Dendritic cell treated with granulocyte-macrophage colony-stimulating factor and Interleukin-4, amounts not matched to agents 40 ng/mL and 50 ng/mL, for 4 days (primary cell): ENCODE data around the gene KCTD2.
"Not testable (repeated sequence)": the region's sequence is repeated elsewhere in the genome, so short reads cannot be mapped to it uniquely, and the experiment has no call there.

Source experiments
- H3K27ac Mint-ChIP-seq: one replicate; pipeline ENCODE4 v1.8.0; 2022; ENCODE audit warnings: mild to moderate bottlenecking, mixed read lengths
- H3K27me3 Mint-ChIP-seq: one replicate; pipeline ENCODE4 v1.8.0; 2022; ENCODE audit warnings: mild to moderate bottlenecking, mixed read lengths
- H3K36me3 Mint-ChIP-seq: one replicate; pipeline ENCODE4 v1.8.0; 2022; ENCODE audit warnings: low read depth, mixed read lengths
- H3K4me1 Mint-ChIP-seq: one replicate; pipeline ENCODE4 v1.8.0; 2022; ENCODE audit warnings: low read depth, mixed read lengths
- H3K4me3 Mint-ChIP-seq: one replicate; pipeline ENCODE4 v1.8.0; 2022; ENCODE audit warnings: mild to moderate bottlenecking, moderate library complexity, mixed read lengths
- H3K9me3 Mint-ChIP-seq: one replicate; pipeline ENCODE4 v1.8.0; 2022; ENCODE audit warnings: mixed read lengths
- intact Hi-C: fragments of 100-400 bp; cut with micrococcal nuclease; formaldehyde crosslinking; loops from one replicate; pipeline ENCODE4 v1.15.0; 2022

The KCTD2 gene

DNA sequence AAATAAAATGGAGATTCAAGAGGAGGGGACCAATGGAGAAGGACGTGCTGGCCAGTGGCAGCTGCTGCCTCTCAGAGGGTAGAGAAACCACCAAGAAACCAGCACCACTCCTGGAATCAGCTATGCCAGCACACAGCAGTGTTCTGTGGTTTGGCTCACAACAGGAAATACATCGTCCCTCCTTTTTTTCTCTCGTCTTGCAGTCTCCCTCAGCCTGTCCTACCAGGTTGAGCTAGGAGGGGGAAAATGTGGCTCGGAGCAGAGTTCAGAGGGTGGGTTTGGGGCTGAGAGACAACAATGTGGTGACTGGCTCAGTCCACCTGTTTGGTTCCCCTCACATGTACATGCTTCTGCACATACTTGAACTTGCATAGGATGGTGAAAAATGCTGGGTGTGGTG is 20.8 kb downstream of the KCTD2 start:
- peaks cover 28% of the 10 kb centered on the region for H3K36me3 Mint-ChIP-seq
- intact Hi-C loops, result loop anchor here (10.0 kb wide), 1 partner anchor 107 kb away; no protein-coding TSS in a partner anchor
- peaks cover 2% of the 10 kb centered on the region for H3K27me3 Mint-ChIP-seq
- no peaks in the 10 kb centered on the region for H3K9me3 Mint-ChIP-seq
- H3K4me1 Mint-ChIP-seq, result peaks cover 29% of the 10 kb centered on the region
- peak overlapping the region; percentile 33 for H3K27ac Mint-ChIP-seq
- no peak overlapping the region for H3K4me3 Mint-ChIP-seq

DNA sequence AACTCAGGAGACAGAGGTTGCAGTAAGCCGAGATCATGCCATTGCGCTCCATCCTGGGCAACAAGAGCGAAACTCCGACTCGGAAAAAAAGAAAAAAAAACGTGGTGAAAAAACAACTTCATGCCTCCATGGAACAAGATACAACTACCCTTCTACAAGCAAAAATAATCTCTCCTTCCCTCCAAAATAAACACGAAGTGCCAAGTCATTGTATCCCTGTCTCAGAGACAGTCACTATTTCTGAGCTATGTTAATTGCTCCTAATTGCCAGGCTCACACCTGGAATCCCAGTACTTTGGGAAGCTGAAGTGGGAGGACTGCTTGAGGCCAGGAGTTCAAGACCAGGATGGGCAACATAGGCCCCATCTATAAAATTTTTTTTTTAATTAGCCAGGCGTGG is 21.7 kb downstream of the KCTD2 start:
- Mint-ChIP-seq H3K36me3 (peaks cover 19% of the 10 kb centered on the region), H3K27me3 (peaks cover 2% of the 10 kb centered on the region), H3K27ac (no peak overlapping the region), H3K9me3 (no peaks in the 10 kb centered on the region), H3K4me3 (no peak overlapping the region), H3K4me1 (peaks cover 29% of the 10 kb centered on the region)
- intact Hi-C loops, result loop anchor here (10.0 kb wide), 1 partner anchor 106 kb away; no protein-coding TSS in a partner anchor

- Mint-ChIP-seq H3K9me3 (no peaks in the 10 kb centered on the region), H3K36me3 (peaks cover 8% of the 10 kb centered on the region), H3K4me3 (no peak overlapping the region), H3K27me3 (peaks cover 2% of the 10 kb centered on the region), H3K27ac (no peak overlapping the region), H3K4me1 (peaks cover 31% of the 10 kb centered on the region)
- intact Hi-C loops, result loop anchor here (10.0 kb wide), 1 partner anchor 105 kb away; no protein-coding TSS in a partner anchor
Observed at GRCh38 chr17:75069783-75070182, 22.8 kb downstream of the KCTD2 start.

GRCh38 chr17:75071478-75072271 is 24.6 kb downstream of the KCTD2 start:
- H3K36me3 Mint-ChIP-seq, H3K9me3 Mint-ChIP-seq, intact Hi-C loops, H3K27me3 Mint-ChIP-seq, H3K27ac Mint-ChIP-seq, H3K4me3 Mint-ChIP-seq: not testable (repeated sequence)
- peaks cover 27% of the 10 kb centered on the region for H3K4me1 Mint-ChIP-seq

GRCh38 chr17:75072909-75073308 is 25.9 kb downstream of the KCTD2 start:
- H3K4me3 Mint-ChIP-seq, H3K36me3 Mint-ChIP-seq, H3K27me3 Mint-ChIP-seq, H3K9me3 Mint-ChIP-seq, intact Hi-C loops, H3K27ac Mint-ChIP-seq: not testable (repeated sequence)
- H3K4me1 Mint-ChIP-seq, result peaks cover 34% of the 10 kb centered on the region

DNA sequence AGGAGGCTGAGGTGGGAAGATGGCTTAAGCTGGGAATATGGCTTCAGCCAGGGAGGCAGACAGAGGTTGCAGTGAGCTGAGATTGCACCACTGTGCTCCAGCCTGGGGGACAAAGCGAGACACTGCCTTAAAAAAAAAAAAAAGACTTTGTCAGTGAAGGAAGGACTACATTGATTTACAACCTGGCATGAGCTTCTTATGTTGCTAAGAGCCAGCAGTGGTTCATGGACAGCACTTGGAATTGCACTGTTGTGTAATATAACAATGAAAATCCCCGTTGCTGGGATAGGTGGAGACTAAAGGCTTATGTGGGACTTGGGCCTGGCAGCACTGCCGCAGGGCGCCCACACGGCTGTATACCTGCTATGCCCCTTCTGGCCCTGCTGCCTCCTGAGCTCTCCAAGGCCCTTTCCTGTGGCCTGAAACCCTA is 26.6 kb downstream of the KCTD2 start:
- Mint-ChIP-seq H3K4me1 (peaks cover 38% of the 10 kb centered on the region), H3K4me3 (no peak overlapping the region), H3K27me3 (peaks cover 4% of the 10 kb centered on the region), H3K36me3 (no peaks in the 10 kb centered on the region), H3K9me3 (no peaks in the 10 kb centered on the region), H3K27ac (no peak overlapping the region)
- intact Hi-C loops, result no loop called here

DNA sequence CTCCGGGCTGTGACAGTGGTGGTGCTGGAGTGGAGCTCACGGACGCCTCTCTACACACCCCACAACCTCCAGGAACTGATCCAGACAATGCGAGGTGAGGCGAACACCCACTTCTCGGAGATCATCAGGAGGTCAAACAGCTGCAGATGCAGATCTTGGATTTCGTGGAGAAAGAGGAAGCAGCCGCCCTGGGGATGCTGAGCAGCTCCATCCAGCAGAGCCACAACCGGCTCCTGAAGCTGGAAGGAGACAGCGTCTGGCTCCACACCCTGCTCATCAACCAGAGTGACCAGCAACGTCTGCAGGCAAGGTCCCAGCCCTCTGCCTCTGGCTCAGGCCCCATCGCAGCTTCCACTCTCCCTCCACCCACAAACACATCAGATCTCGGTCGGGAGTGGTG is 27.5 kb downstream of the KCTD2 start:
- H3K4me1 Mint-ChIP-seq, result peaks cover 47% of the 10 kb centered on the region
- intact Hi-C loops, result no loop called here
- H3K4me3 Mint-ChIP-seq, result no peak overlapping the region
- H3K27me3 Mint-ChIP-seq, result peaks cover 4% of the 10 kb centered on the region
- no peaks in the 10 kb centered on the region for H3K9me3 Mint-ChIP-seq
- H3K36me3 Mint-ChIP-seq, result no peaks in the 10 kb centered on the region
- no peak overlapping the region for H3K27ac Mint-ChIP-seq

GRCh38 chr17:75075597-75076336 is 28.7 kb downstream of the KCTD2 start:
- H3K9me3 Mint-ChIP-seq, result no peaks in the 10 kb centered on the region
- H3K36me3 Mint-ChIP-seq, result no peaks in the 10 kb centered on the region
- H3K27me3 Mint-ChIP-seq, result peaks cover 4% of the 10 kb centered on the region
- H3K4me1 Mint-ChIP-seq, result peaks cover 57% of the 10 kb centered on the region
- intact Hi-C loops, result loop anchor here (5.0 kb wide), 1 partner anchor 37 kb away; no protein-coding TSS in a partner anchor
- no peak overlapping the region for H3K27ac Mint-ChIP-seq
- H3K4me3 Mint-ChIP-seq, result no peak overlapping the region

GRCh38 chr17:75077072-75077495 is 30.1 kb downstream of the KCTD2 start:
- H3K4me3 Mint-ChIP-seq, result peak overlapping the region; percentile 72
- H3K27ac Mint-ChIP-seq, result peak overlapping the region; percentile 93
- H3K27me3 Mint-ChIP-seq, result peaks cover 7% of the 10 kb centered on the region
- H3K4me1 Mint-ChIP-seq, result peaks cover 70% of the 10 kb centered on the region
- intact Hi-C loops, result loop anchor here (5.0 kb wide), 1 partner anchor 35 kb away; no protein-coding TSS in a partner anchor
- no peaks in the 10 kb centered on the region for H3K9me3 Mint-ChIP-seq
- H3K36me3 Mint-ChIP-seq, result no peaks in the 10 kb centered on the region

- H3K4me3 Mint-ChIP-seq, result peak overlapping the region; percentile 72
- no peaks in the 10 kb centered on the region for H3K36me3 Mint-ChIP-seq
- peak overlapping the region; percentile 93 for H3K27ac Mint-ChIP-seq
- no peaks in the 10 kb centered on the region for H3K9me3 Mint-ChIP-seq
- intact Hi-C loops, result loop anchor here (5.0 kb wide), 1 partner anchor 35 kb away; no protein-coding TSS in a partner anchor
- H3K4me1 Mint-ChIP-seq, result peaks cover 76% of the 10 kb centered on the region
- peaks cover 10% of the 10 kb centered on the region for H3K27me3 Mint-ChIP-seq
Observed at GRCh38 chr17:75077496-75078283, 30.7 kb downstream of the KCTD2 start.

DNA sequence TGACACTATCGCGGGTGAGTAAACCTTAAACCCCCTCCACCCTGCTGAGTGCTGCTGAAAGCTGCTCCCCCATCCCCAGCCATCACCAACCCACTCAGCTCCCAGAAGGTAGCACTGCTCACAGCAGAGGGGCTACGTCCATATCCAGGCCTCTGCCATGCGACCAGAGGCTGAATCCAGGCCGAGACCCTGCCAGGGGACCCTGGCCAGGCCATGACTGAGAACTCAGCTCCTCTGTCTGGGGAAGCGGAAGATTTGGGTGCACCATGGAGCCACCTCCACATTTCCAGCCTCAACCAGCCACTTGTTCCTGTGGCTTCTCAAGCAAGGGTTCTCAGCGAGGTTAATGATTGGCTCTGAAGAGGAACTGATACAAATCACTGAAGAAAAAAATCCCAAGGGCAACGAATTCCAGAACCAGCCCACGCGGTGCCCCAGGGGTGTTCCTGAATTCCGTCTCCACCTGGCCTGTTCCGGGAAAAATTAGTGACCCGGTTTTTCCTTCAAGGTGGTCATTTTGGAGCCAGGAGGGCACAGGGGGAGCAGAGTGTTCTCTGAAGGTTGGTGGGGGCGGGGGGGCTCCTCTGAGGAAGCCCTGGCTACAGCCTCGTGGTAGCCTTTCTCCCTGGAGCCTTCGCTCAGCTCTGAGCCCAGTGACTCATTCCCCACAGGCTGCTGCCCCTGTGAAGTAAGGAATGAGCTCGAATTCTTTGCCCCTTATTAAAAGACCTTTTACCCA is 31.4 kb downstream of the KCTD2 start:
- Mint-ChIP-seq H3K4me1 (peaks cover 77% of the 10 kb centered on the region), H3K36me3 (no peaks in the 10 kb centered on the region), H3K27ac (peak overlapping the region; percentile 93), H3K9me3 (no peaks in the 10 kb centered on the region), H3K4me3 (peak overlapping the region; percentile 23), H3K27me3 (peaks cover 10% of the 10 kb centered on the region)
- intact Hi-C loops, result loop anchor here (5.0 kb wide), 1 partner anchor 34 kb away; no protein-coding TSS in a partner anchor

- Mint-ChIP-seq H3K27ac (peak overlapping the region; percentile 93), H3K4me1 (peaks cover 77% of the 10 kb centered on the region), H3K4me3 (peak overlapping the region; percentile 23), H3K27me3 (peaks cover 10% of the 10 kb centered on the region), H3K36me3 (no peaks in the 10 kb centered on the region), H3K9me3 (no peaks in the 10 kb centered on the region)
- intact Hi-C loops, result loop anchor here (5.0 kb wide), 1 partner anchor 33 kb away; no protein-coding TSS in a partner anchor
Observed at GRCh38 chr17:75079023-75079373, 32.0 kb downstream of the KCTD2 start.
